ENCODE data around the gene WDFY3. TPM values are rescaled to one million over a fixed set of nuclear protein-coding genes. Genes with fewer than 3 reads are reported as not detected.
A peak's percentile ranks its signal among the peaks of the same experiment; 100 is the strongest.

WDFY3 gene
- total RNA-seq, 6 experiments from 2014 or later, result 39.1 to 52.6 (median 48.3) TPM

DNA sequence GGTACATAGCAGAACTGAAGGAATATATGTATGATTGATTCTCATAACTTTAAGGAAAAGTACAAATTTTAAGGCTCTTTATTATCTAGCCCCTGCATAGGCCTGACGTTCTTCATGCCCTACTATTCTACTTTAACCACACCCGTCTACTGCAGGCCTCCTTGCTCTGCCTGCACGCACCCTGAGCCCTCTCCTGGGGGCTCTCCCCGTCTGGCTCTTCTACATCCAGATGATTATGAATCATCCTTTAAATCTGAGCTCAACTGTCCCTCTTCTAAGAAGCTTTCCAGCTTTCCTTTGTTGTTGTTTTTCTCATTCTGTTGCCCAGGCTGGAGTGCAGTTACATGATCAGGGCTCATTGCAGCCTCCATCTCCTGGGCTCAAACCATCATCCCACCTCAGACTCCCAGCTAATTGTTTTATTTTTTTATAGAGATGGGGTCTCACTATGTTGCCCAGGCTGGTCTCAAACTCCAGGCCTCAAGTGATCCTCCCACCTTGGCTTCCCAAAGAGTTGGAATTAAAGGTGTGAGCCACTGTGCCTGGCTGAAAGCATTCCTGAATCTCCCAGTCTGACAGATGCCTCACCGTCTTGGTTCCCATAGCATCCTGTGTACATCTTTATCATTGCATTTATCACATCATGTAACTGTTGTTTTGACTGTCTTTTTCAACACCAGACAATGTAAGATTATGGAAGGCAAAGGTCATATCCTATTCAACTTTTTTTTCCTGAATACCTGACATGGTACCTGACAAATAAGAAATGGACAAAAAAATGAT, 89.2 kb downstream of the WDFY3 start:
- H3K27ac Mint-ChIP-seq, result peak overlapping the region; percentile 70
- H3K36me3 Mint-ChIP-seq (ENCODE audit: low read depth), result peaks cover 19% of the 10 kb centered on the region; the same call in 1 of the 2 replicates
- peak; percentile 16 for DNase-seq
- no peaks in the 10 kb centered on the region for H3K9me3 Mint-ChIP-seq
- TF ChIP-seq, protein P1, sequence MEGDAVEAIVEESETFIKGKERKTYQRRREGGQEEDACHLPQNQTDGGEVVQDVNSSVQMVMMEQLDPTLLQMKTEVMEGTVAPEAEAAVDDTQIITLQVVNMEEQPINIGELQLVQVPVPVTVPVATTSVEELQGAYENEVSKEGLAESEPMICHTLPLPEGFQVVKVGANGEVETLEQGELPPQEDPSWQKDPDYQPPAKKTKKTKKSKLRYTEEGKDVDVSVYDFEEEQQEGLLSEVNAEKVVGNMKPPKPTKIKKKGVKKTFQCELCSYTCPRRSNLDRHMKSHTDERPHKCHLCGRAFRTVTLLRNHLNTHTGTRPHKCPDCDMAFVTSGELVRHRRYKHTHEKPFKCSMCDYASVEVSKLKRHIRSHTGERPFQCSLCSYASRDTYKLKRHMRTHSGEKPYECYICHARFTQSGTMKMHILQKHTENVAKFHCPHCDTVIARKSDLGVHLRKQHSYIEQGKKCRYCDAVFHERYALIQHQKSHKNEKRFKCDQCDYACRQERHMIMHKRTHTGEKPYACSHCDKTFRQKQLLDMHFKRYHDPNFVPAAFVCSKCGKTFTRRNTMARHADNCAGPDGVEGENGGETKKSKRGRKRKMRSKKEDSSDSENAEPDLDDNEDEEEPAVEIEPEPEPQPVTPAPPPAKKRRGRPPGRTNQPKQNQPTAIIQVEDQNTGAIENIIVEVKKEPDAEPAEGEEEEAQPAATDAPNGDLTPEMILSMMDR (IDR thresholded peaks at IDR 0.05), result no peak
- no peaks in the 10 kb centered on the region; the same call in 1 of the 2 replicates for H3K27me3 Mint-ChIP-seq (ENCODE audit: insufficient read depth)
- H3K4me1 Mint-ChIP-seq (ENCODE audit: low read depth), result peaks cover 40% of the 10 kb centered on the region
- H3K4me3 Mint-ChIP-seq, result peak overlapping the region; percentile 51

DNA sequence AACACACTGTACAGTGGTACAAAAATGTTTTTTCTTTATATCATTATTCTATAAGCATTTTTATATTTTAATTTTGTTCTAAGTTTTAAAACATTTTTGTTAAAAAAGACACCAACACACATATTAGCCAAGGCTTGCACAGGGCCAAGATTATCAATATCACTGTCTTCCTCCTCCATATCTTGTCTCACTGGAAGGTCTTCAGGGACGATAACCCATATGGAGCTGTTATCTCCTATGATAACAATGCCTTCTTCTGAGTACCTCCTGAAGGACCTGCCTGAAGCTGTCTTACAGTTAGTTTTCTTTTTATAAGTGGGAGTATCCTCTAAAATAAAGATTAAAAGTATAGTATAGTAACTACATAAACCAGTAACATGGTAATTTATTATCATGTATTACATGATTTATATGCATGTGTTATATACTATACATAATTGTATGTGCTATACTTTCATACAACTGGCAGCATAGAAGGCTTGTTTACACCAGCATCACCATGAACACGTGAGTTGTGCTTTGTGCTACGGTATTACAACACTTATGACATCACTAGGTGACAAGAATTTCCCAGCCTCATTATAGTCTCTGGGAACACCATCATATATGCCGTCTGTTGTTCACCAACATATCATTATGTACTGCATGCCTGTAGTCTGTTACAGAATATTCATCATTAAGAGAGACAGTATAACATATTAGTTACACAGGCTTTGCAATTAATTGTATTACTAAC, 90.7 kb downstream of the WDFY3 start:
- no peak for DNase-seq
- H3K9me3 Mint-ChIP-seq, result no peaks in the 10 kb centered on the region

DNA sequence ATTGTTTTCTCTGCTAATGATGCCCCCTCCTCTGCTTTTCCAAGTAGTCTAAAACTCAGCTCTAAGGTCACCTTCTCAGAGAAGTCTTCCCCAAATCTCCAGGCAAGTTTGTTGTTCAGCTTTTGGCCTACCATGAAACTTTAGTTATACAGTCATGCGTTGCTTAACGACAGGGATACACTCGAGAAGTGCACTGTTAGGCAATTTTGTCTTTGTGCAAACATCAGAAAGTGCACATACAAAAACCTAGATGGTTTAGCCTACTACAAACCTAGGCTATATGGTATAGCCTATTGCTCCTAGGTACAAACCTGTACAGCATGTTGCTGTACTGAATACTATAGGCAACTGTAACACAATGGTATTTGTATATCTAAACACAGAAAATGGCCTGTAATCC, 91.9 kb downstream of the WDFY3 start:
- no peaks in the 10 kb centered on the region for H3K9me3 Mint-ChIP-seq

More for the DNA sequence above, 90.7 kb downstream of the WDFY3 start:
- H3K4me1 Mint-ChIP-seq (ENCODE audit: low read depth), result peaks cover 53% of the 10 kb centered on the region
- H3K27me3 Mint-ChIP-seq (ENCODE audit: insufficient read depth), result no peaks in the 10 kb centered on the region; the same call in 1 of the 2 replicates
- TF ChIP-seq, protein P1 (IDR thresholded peaks at IDR 0.05), result no peak
- H3K4me3 Mint-ChIP-seq, result no peak overlapping the region
- no peak overlapping the region for H3K27ac Mint-ChIP-seq
- H3K36me3 Mint-ChIP-seq (ENCODE audit: low read depth), result peaks cover 25% of the 10 kb centered on the region; the same call in 1 of the 2 replicates

DNA sequence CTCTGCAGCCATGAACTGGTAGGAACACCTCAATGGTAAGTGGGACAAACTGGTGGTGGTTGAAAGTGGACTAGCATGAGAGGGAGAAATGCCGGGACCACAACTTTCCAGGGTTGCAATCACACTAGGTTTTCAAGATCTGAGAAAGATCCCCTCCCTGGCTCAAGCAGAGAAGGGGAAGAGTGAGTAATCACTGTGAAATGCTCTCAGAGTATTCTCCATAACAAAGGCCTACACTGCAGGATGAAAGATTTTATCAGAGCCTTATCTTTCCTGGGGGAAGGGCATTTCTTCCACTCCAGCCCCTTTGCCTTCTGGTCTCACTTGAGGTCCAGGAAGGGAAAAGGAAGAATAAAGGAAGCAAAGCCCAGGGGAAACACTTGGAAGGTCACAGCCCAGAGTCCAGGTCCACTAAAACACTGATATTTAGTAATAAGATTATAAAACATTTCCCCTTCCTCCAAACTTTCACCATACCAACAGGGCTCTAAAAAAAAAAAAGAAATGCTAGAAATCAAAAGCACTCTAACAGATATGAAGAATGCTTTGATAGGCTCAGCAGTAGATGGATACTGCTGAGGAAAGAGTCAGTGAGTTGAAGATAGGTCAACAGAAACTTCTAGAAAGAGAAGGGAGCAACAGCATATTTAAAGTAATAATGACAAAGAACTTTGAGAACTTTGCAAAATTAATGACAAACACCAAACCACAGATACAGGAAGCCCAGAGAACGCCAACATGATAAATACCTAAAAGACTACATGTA, 95.9 kb downstream of the WDFY3 start:
- H3K4me3 Mint-ChIP-seq, result peak overlapping the region; percentile 77
- DNase-seq, result peak; percentile 48
- no peaks in the 10 kb centered on the region for H3K9me3 Mint-ChIP-seq
- H3K27me3 Mint-ChIP-seq (ENCODE audit: insufficient read depth), result no peaks in the 10 kb centered on the region
- TF ChIP-seq, protein P1 (IDR thresholded peaks at IDR 0.05), result no peak
- peak overlapping the region; percentile 71 for H3K27ac Mint-ChIP-seq
- H3K4me1 Mint-ChIP-seq (ENCODE audit: low read depth), result peaks cover 33% of the 10 kb centered on the region
- peaks cover 10% of the 10 kb centered on the region; the same call in 1 of the 2 replicates for H3K36me3 Mint-ChIP-seq (ENCODE audit: low read depth)

More for the DNA sequence above, 91.9 kb downstream of the WDFY3 start:
- TF ChIP-seq, protein P1 (IDR thresholded peaks at IDR 0.05), result no peak
- Mint-ChIP-seq H3K27ac (no peak overlapping the region), H3K4me1 (ENCODE audit: low read depth) (peaks cover 55% of the 10 kb centered on the region), H3K36me3 (ENCODE audit: low read depth) (peaks cover 18% of the 10 kb centered on the region; the same call in 1 of the 2 replicates), H3K27me3 (ENCODE audit: insufficient read depth) (no peaks in the 10 kb centered on the region), H3K4me3 (no peak overlapping the region)
- DNase-seq, result no peak

DNA sequence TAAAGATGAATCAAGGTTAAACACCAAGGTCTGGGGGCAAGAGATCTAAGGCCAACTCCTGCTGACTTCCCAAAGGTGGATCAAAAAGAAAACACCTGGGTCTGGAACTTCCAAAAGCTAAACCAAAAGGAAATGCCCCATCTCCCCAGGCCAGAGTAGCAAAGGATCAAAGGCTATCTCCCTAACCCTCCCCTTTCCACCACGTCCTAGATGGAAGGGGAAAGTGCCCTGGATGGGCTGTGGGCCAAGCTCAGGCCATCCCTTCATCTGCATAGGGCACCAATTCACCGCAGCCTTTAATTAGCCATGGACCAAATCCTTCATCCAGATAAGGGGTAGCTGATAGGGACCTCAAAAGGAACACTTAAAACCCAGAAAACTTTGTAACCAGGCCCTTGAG, 100.2 kb downstream of the WDFY3 start:
- no peaks in the 10 kb centered on the region for H3K27me3 Mint-ChIP-seq (ENCODE audit: insufficient read depth)

More for the DNA sequence above, 100.2 kb downstream of the WDFY3 start:
- Mint-ChIP-seq H3K4me1 (ENCODE audit: low read depth) (peaks cover 25% of the 10 kb centered on the region), H3K4me3 (no peak overlapping the region), H3K9me3 (no peaks in the 10 kb centered on the region), H3K36me3 (ENCODE audit: low read depth) (no peaks in the 10 kb centered on the region), H3K27ac (no peak overlapping the region)
- no peak for DNase-seq
- TF ChIP-seq, protein P1 (IDR thresholded peaks at IDR 0.05), result no peak
